NB4 (cell line): ENCODE data around the gene ACOXL.

Experiments
- TF ChIP-seq, protein P1 (sequence below): IDR thresholded peaks from one replicate; pipeline ENCODE4 v1.5.1; 2012; ENCODE audit warnings: low read depth, low read length
- TF ChIP-seq, protein P2 (sequence below): IDR thresholded peaks from 2 replicates; pipeline ENCODE4 v1.6.1; 2011; ENCODE audit warnings: low read depth, low read length

DNA sequence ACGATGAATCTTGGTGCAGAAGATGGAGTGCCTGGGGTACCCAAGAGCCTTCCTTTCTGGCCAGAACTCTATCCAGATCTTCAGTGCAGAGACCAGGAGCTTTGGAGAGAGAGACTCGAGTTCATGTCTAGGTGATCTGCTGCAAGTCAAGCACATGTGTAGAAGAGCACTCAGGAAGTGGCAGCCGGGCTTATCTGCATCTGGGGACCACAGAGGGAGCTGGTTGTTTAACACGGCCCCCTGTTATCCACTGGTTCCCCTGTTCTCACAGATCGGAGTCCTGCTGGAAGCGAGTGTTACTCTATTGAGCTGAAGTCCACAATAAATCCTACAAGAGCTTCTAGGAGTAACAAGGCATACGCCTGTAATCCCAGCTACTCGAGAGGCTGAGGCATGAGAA lies 128.3 kb downstream of the ACOXL start:
- TF ChIP-seq, protein P1, sequence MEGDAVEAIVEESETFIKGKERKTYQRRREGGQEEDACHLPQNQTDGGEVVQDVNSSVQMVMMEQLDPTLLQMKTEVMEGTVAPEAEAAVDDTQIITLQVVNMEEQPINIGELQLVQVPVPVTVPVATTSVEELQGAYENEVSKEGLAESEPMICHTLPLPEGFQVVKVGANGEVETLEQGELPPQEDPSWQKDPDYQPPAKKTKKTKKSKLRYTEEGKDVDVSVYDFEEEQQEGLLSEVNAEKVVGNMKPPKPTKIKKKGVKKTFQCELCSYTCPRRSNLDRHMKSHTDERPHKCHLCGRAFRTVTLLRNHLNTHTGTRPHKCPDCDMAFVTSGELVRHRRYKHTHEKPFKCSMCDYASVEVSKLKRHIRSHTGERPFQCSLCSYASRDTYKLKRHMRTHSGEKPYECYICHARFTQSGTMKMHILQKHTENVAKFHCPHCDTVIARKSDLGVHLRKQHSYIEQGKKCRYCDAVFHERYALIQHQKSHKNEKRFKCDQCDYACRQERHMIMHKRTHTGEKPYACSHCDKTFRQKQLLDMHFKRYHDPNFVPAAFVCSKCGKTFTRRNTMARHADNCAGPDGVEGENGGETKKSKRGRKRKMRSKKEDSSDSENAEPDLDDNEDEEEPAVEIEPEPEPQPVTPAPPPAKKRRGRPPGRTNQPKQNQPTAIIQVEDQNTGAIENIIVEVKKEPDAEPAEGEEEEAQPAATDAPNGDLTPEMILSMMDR, result no peak
- TF ChIP-seq, protein P2, sequence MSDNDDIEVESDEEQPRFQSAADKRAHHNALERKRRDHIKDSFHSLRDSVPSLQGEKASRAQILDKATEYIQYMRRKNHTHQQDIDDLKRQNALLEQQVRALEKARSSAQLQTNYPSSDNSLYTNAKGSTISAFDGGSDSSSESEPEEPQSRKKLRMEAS, result no peak
